Panc1 (cell line): ENCODE measurements around the gene RARG.

Source experiments
- POLR2AphosphoS5 ChIP-seq: IDR thresholded peaks from 2 replicates; pipeline ENCODE4 v1.6.1; 2012; ENCODE audit warnings: mild to moderate bottlenecking, low read depth, low read length, moderate library complexity
- SIN3A ChIP-seq: IDR thresholded peaks from 2 replicates; pipeline ENCODE4 v1.6.1; 2012; ENCODE audit warnings: low read depth, mild to moderate bottlenecking, low read length, moderate library complexity, borderline replicate concordance; ENCODE audit not compliant: insufficient read depth
- TF ChIP-seq, protein P1 (sequence below): fragments of 450-650 bp; IDR thresholded peaks from 2 replicates; pipeline ENCODE4 v1.5.1; 2017; ENCODE audit warnings: mild to moderate bottlenecking
- TF ChIP-seq, protein P2 (sequence below), 2 experiments: IDR thresholded peaks; 2 replicates each; pipeline ENCODE4 v1.6.1; 2011 to 2012; ENCODE audit warnings: low read depth in 2 of 2, control low read depth in 1 of 2, low read length in 1 of 2, mild to moderate bottlenecking in 1 of 2, moderate library complexity in 1 of 2; ENCODE audit not compliant: insufficient read depth in 1 of 2

DNA sequence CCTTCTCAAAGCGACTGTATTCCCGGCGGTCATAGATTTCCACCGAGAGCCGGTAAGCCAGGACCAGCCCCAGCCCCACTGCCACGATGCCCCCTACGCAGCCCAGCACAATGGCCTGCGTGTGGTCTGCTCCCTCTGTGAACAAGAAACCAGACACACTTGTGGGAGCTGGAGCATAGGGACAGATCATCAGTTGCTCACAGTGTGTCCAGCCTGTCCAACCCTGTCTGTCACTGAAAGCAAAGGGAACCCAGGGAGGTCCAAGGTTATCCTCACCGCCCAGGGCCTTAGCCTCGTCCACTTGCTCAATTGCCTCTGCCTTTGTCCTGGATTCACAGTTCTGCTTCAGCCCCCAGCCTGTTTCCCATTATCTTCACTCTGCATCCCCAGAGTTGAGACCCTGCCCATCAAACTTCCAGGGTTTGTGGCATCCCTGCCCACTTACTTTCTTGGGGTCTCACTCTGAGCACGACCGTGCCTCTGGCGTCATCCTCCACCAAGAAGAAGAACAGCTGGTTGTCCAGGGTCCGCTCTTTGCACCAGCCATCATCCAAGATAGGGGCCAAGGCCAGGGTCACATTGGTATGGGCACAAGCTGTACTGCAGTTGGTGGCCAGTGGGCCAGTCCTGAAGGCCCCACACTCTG, 40.0 kb downstream of the RARG start:
- TF ChIP-seq POLR2AphosphoS5 (no peak), SIN3A (no peak)
- TF ChIP-seq, protein P1, sequence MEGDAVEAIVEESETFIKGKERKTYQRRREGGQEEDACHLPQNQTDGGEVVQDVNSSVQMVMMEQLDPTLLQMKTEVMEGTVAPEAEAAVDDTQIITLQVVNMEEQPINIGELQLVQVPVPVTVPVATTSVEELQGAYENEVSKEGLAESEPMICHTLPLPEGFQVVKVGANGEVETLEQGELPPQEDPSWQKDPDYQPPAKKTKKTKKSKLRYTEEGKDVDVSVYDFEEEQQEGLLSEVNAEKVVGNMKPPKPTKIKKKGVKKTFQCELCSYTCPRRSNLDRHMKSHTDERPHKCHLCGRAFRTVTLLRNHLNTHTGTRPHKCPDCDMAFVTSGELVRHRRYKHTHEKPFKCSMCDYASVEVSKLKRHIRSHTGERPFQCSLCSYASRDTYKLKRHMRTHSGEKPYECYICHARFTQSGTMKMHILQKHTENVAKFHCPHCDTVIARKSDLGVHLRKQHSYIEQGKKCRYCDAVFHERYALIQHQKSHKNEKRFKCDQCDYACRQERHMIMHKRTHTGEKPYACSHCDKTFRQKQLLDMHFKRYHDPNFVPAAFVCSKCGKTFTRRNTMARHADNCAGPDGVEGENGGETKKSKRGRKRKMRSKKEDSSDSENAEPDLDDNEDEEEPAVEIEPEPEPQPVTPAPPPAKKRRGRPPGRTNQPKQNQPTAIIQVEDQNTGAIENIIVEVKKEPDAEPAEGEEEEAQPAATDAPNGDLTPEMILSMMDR, result no peak
- TF ChIP-seq, protein P2, sequence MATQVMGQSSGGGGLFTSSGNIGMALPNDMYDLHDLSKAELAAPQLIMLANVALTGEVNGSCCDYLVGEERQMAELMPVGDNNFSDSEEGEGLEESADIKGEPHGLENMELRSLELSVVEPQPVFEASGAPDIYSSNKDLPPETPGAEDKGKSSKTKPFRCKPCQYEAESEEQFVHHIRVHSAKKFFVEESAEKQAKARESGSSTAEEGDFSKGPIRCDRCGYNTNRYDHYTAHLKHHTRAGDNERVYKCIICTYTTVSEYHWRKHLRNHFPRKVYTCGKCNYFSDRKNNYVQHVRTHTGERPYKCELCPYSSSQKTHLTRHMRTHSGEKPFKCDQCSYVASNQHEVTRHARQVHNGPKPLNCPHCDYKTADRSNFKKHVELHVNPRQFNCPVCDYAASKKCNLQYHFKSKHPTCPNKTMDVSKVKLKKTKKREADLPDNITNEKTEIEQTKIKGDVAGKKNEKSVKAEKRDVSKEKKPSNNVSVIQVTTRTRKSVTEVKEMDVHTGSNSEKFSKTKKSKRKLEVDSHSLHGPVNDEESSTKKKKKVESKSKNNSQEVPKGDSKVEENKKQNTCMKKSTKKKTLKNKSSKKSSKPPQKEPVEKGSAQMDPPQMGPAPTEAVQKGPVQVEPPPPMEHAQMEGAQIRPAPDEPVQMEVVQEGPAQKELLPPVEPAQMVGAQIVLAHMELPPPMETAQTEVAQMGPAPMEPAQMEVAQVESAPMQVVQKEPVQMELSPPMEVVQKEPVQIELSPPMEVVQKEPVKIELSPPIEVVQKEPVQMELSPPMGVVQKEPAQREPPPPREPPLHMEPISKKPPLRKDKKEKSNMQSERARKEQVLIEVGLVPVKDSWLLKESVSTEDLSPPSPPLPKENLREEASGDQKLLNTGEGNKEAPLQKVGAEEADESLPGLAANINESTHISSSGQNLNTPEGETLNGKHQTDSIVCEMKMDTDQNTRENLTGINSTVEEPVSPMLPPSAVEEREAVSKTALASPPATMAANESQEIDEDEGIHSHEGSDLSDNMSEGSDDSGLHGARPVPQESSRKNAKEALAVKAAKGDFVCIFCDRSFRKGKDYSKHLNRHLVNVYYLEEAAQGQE (IDR thresholded peaks at IDR 0.05; ENCODE audit: insufficient read depth in 1 of 2, low read depth in 2 of 2, low read length in 1 of 2), result no peak
